GM23338 (cell line): ENCODE measurements around the gene MAP1LC3A.

Source experiments
- CREB1 ChIP-seq: fragments of 250-450 bp; sonication (Bioruptor Pico); IDR thresholded peaks from 2 replicates; pipeline ENCODE4 v1.5.0; 2020; ENCODE audit warnings: low read depth, mild to moderate bottlenecking, moderate library complexity
- CTCF ChIP-seq, 2 experiments: fragments of 200-600 bp in 1 of 2; sonication (generic) in 1 of 2; conservative IDR thresholded peaks; 2 replicates each; pipeline versions ENCODE4 v1.5.1 to v1.6.1; 2016 to 2017; ENCODE audit warnings: antibody characterized with exemption in 2 of 2, low read depth in 2 of 2, mild to moderate bottlenecking in 2 of 2, moderate library complexity in 1 of 2
- ETS1 ChIP-seq: IDR thresholded peaks from 2 replicates; pipeline ENCODE4 v1.6.1; 2016; ENCODE audit warnings: antibody characterized with exemption
- EZH2 ChIP-seq: fragments of 200-600 bp; sonication (generic); IDR thresholded peaks from one replicate; pipeline ENCODE4 v1.8.0; 2017; ENCODE audit warnings: antibody characterized with exemption, mild to moderate bottlenecking, low read depth; ENCODE audit not compliant: unreplicated experiment
- EZH2phosphoT487 ChIP-seq: fragments of 200-600 bp; sonication (generic); IDR thresholded peaks from one replicate; pipeline ENCODE4 v1.8.1; 2018; ENCODE audit warnings: antibody characterized with exemption; ENCODE audit not compliant: unreplicated experiment
- NANOG ChIP-seq: IDR thresholded peaks from 2 replicates; pipeline ENCODE4 v1.6.1; 2016; ENCODE audit warnings: antibody characterized with exemption, borderline replicate concordance
- POLR2AphosphoS5 ChIP-seq: IDR thresholded peaks from 2 replicates; pipeline ENCODE4 v1.6.1; 2016; ENCODE audit warnings: antibody characterized with exemption, low read depth
- REST ChIP-seq: IDR thresholded peaks from one replicate; pipeline ENCODE4 v1.6.1; 2018; ENCODE audit warnings: antibody characterized with exemption; ENCODE audit not compliant: unreplicated experiment
- STAT1 ChIP-seq: IDR thresholded peaks from one replicate; pipeline ENCODE4 v1.6.1; 2016; ENCODE audit warnings: antibody characterized with exemption; ENCODE audit not compliant: unreplicated experiment
- TF ChIP-seq, protein P1 (sequence below): fragments of 250-450 bp; sonication (Bioruptor Pico); IDR thresholded peaks from 2 replicates; pipeline ENCODE4 v1.5.0; 2020; ENCODE audit warnings: mild to moderate bottlenecking, moderate library complexity

DNA sequence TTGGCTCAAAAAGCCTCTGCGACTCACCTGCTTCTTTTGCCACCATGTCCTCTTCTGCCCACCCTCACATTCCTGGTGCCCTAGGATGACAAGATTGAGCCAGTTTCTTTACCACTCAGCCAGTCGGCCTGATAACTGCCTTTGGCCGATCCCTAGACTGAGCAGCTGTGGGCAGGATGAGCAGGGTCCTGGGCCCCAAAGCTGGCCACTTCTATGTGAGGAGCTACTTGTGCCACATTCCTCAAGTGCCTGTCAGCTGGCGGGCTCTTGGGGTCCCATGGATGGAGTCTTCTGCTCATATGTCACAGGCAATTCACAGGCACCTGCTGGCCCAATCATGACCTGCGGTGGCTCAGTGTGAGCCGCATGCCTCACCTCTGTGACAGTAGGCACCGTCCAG lies 25.8 kb upstream of the MAP1LC3A start:
- TF ChIP-seq CTCF (conservative IDR thresholded peaks at IDR 0.05; ENCODE audit: low read depth in 2 of 2): no peak
- no peak for TF ChIP-seq EZH2phosphoT487
- TF ChIP-seq EZH2: no peak
- TF ChIP-seq POLR2AphosphoS5: no peak
- TF ChIP-seq NANOG: no peak
- TF ChIP-seq, protein P1, sequence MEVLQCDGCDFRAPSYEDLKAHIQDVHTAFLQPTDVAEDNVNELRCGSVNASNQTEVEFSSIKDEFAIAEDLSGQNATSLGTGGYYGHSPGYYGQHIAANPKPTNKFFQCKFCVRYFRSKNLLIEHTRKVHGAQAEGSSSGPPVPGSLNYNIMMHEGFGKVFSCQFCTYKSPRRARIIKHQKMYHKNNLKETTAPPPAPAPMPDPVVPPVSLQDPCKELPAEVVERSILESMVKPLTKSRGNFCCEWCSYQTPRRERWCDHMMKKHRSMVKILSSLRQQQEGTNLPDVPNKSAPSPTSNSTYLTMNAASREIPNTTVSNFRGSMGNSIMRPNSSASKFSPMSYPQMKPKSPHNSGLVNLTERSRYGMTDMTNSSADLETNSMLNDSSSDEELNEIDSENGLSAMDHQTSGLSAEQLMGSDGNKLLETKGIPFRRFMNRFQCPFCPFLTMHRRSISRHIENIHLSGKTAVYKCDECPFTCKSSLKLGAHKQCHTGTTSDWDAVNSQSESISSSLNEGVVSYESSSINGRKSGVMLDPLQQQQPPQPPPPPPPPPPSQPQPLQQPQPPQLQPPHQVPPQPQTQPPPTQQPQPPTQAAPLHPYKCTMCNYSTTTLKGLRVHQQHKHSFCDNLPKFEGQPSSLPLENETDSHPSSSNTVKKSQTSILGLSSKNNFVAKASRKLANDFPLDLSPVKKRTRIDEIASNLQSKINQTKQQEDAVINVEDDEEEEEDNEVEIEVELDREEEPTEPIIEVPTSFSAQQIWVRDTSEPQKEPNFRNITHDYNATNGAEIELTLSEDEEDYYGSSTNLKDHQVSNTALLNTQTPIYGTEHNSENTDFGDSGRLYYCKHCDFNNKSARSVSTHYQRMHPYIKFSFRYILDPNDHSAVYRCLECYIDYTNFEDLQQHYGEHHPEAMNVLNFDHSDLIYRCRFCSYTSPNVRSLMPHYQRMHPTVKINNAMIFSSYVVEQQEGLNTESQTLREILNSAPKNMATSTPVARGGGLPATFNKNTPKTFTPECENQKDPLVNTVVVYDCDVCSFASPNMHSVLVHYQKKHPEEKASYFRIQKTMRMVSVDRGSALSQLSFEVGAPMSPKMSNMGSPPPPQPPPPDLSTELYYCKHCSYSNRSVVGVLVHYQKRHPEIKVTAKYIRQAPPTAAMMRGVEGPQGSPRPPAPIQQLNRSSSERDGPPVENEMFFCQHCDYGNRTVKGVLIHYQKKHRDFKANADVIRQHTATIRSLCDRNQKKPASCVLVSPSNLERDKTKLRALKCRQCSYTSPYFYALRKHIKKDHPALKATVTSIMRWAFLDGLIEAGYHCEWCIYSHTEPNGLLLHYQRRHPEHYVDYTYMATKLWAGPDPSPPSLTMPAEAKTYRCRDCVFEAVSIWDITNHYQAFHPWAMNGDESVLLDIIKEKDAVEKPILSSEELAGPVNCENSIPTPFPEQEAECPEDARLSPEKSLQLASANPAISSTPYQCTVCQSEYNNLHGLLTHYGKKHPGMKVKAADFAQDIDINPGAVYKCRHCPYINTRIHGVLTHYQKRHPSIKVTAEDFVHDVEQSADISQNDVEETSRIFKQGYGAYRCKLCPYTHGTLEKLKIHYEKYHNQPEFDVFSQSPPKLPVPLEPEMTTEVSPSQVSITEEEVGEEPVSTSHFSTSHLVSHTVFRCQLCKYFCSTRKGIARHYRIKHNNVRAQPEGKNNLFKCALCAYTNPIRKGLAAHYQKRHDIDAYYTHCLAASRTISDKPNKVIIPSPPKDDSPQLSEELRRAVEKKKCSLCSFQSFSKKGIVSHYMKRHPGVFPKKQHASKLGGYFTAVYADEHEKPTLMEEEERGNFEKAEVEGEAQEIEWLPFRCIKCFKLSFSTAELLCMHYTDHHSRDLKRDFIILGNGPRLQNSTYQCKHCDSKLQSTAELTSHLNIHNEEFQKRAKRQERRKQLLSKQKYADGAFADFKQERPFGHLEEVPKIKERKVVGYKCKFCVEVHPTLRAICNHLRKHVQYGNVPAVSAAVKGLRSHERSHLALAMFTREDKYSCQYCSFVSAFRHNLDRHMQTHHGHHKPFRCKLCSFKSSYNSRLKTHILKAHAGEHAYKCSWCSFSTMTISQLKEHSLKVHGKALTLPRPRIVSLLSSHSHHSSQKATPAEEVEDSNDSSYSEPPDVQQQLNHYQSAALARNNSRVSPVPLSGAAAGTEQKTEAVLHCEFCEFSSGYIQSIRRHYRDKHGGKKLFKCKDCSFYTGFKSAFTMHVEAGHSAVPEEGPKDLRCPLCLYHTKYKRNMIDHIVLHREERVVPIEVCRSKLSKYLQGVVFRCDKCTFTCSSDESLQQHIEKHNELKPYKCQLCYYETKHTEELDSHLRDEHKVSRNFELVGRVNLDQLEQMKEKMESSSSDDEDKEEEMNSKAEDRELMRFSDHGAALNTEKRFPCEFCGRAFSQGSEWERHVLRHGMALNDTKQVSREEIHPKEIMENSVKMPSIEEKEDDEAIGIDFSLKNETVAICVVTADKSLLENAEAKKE (CRISPR knock-in tag): no peak
- no peak for TF ChIP-seq REST
- no peak for TF ChIP-seq ETS1
- TF ChIP-seq CREB1: no peak
- TF ChIP-seq STAT1: no peak
